Left ventricle myocardium superior (tissue), 1 donor: ENCODE results near the gene SSNA1. TPM values are rescaled to one million over a fixed set of nuclear protein-coding genes. Genes with fewer than 3 reads are reported as not detected.
"Not testable (repeated sequence)": the region's sequence is repeated elsewhere in the genome, so short reads cannot be mapped to it uniquely, and the experiment has no call there.

Experiments used
- ATAC-seq: fragments of 200-7000 bp; cut with Tn5 transposase; one replicate; pipeline ENCODE4 v1.9.1; 2020; ENCODE audit warnings: mild to moderate bottlenecking, moderate library complexity
- DNase-seq: peaks from one replicate; pipeline ENCODE4 v3.0.0-alpha.2; 2020
- intact Hi-C: fragments of 100-400 bp; cut with micrococcal nuclease; formaldehyde crosslinking; loops from one replicate; pipeline ENCODE4 v1.11.0; 2022
- microRNA-seq: library from miRNA; unstranded; fragments of <30 nt; microRNA quantifications from one replicate; pipeline ENCODE4 v1.2.0, GENCODE V29; 2020; ENCODE audit warnings: borderline number of aligned reads
- total RNA-seq: library from RNA; stranded (reverse); fragmentation: NEBNext Ultra II Directional; extraction: Animal tissue kit (Norgen Biotek cat#: 25700); gene quantifications from one replicate; pipeline ENCODE4 v1.2.1, GENCODE V29; 2021
- donor health status: DM: no; HTN: yes; CAD: no; lungs with severe emphysema.

The SSNA1 gene
- total RNA-seq, 1 donor from 2014 or later, result 77.7 TPM

GRCh38 chr9:137235424-137236237, 47.2 kb downstream of the SSNA1 start:
- intact Hi-C loops, result loop anchor here (10.0 kb wide), 1 partner anchor 111 kb away; no protein-coding TSS in a partner anchor
- DNase-seq (no peak), ATAC-seq (no peak)

GRCh38 chr9:137236238-137236935, 47.9 kb downstream of the SSNA1 start:
- DNase-seq, result peak; percentile 92
- peak; percentile 37 for ATAC-seq
- intact Hi-C loops, result loop anchor here (10.0 kb wide), 1 partner anchor 112 kb away; no protein-coding TSS in a partner anchor

- ATAC-seq, result no peak
- DNase-seq, result no peak
- intact Hi-C loops, result loop anchor here (10.0 kb wide), 1 partner anchor 112 kb away; no protein-coding TSS in a partner anchor
These were observed 48.5 kb downstream of the SSNA1 start for GRCh38 chr9:137236936-137237421.

- DNase-seq (no peak), ATAC-seq (no peak)
- intact Hi-C loops, result loop anchor here (10.0 kb wide), 1 partner anchor 113 kb away; no protein-coding TSS in a partner anchor
These were observed 49.6 kb downstream of the SSNA1 start for GRCh38 chr9:137237759-137238726.

- DNase-seq, ATAC-seq: not testable (repeated sequence)
- intact Hi-C loops, result loop anchor here (10.0 kb wide), 1 partner anchor 115 kb away; no protein-coding TSS in a partner anchor
These were observed 51.2 kb downstream of the SSNA1 start for GRCh38 chr9:137239541-137240200.

Small RNA genes within 50 kb of the gene (microRNA-seq; reads per million reads assigned to microRNA genes)
- gene MIR3621, result not detected

Other genes starting within 250 kb of the SSNA1 start
- gene FBXW5, start 243.9 kb upstream of the SSNA1 start, total RNA-seq, result 162 TPM
- 2.2 TPM for gene C8G, start 243.4 kb upstream of the SSNA1 start, total RNA-seq
- 3.6 TPM for gene LCN12, start 236.4 kb upstream of the SSNA1 start, total RNA-seq
- gene PTGDS, start 211.2 kb upstream of the SSNA1 start, total RNA-seq, result 5,424 TPM
- gene LCNL1, start 205.7 kb upstream of the SSNA1 start, total RNA-seq, result 18.3 TPM
- gene PAXX, start 196.3 kb upstream of the SSNA1 start, total RNA-seq, result 23.9 TPM
- 1.7 TPM for gene CLIC3, start 192.1 kb upstream of the SSNA1 start, total RNA-seq
- 33.8 TPM for gene ABCA2, start 160.4 kb upstream of the SSNA1 start, total RNA-seq
- gene FUT7, start 156.6 kb upstream of the SSNA1 start, total RNA-seq, result 0.17 TPM
- 59.0 TPM for gene NPDC1, start 142.5 kb upstream of the SSNA1 start, total RNA-seq
- 2.1 TPM for gene ENTPD2, start 134.6 kb upstream of the SSNA1 start, total RNA-seq
- gene SAPCD2, start 118.1 kb upstream of the SSNA1 start, total RNA-seq, result 0.12 TPM
- 12.6 TPM for gene UAP1L1, start 111.2 kb upstream of the SSNA1 start, total RNA-seq
- 21.4 TPM for gene MAN1B1, start 101.7 kb upstream of the SSNA1 start, total RNA-seq
- 155 TPM for gene DPP7, start 73.9 kb upstream of the SSNA1 start, total RNA-seq
- not detected for gene GRIN1, start 49.5 kb upstream of the SSNA1 start, total RNA-seq
- not detected for gene LRRC26, start 18.6 kb upstream of the SSNA1 start, total RNA-seq
- not detected for gene TMEM210, start 16.6 kb upstream of the SSNA1 start, total RNA-seq
- gene ANAPC2, start 116 bp upstream of the SSNA1 start, total RNA-seq, result 38.2 TPM
- 21.7 TPM for gene TPRN, start 12.1 kb downstream of the SSNA1 start, total RNA-seq
- 43.3 TPM for gene TMEM203, start 17.0 kb downstream of the SSNA1 start, total RNA-seq
- gene NDOR1, start 17.0 kb downstream of the SSNA1 start, total RNA-seq, result 5.7 TPM
- gene RNF208, start 33.6 kb downstream of the SSNA1 start, total RNA-seq, result 29.7 TPM
- not detected for gene CYSRT1, start 36.5 kb downstream of the SSNA1 start, total RNA-seq
- gene RNF224, start 38.8 kb downstream of the SSNA1 start, total RNA-seq, result not detected
- gene SLC34A3, start 42.2 kb downstream of the SSNA1 start, total RNA-seq, result not detected
- gene TUBB4B, start 52.6 kb downstream of the SSNA1 start, total RNA-seq, result 439 TPM
- 0.69 TPM for gene STPG3, start 62.6 kb downstream of the SSNA1 start, total RNA-seq
- 43.6 TPM for gene NELFB, start 66.7 kb downstream of the SSNA1 start, total RNA-seq
- gene TOR4A, start 89.0 kb downstream of the SSNA1 start, total RNA-seq, result 19.3 TPM
- 4.0 TPM for gene NRARP, start 113.6 kb downstream of the SSNA1 start, total RNA-seq
- gene EXD3, start 234.5 kb downstream of the SSNA1 start, total RNA-seq, result 8.3 TPM
- gene NOXA1, start 234.7 kb downstream of the SSNA1 start, total RNA-seq, result 1.9 TPM